GM12873 (cell line): ENCODE measurements around the gene ARMC9.

Experiments used
- CTCF ChIP-seq: IDR thresholded peaks from 2 replicates; pipeline ENCODE4 v1.5.1; 2012; ENCODE audit warnings: low read depth, mild to moderate bottlenecking, moderate library complexity, low read length, control low read depth; ENCODE audit not compliant: insufficient read depth; ENCODE audit errors: missing control alignments

Gene ARMC9

GRCh38 chr2:231412618-231412963 is 214.2 kb downstream of the ARMC9 start:
- no peak for TF ChIP-seq CTCF

GRCh38 chr2:231413456-231413855 is 215.0 kb downstream of the ARMC9 start:
- no peak for TF ChIP-seq CTCF

GRCh38 chr2:231413921-231414476 is 215.6 kb downstream of the ARMC9 start:
- no peak for TF ChIP-seq CTCF

GRCh38 chr2:231415029-231415428 is 216.6 kb downstream of the ARMC9 start:
- TF ChIP-seq CTCF, result no peak

- no peak for TF ChIP-seq CTCF
Observed at GRCh38 chr2:231418820-231419640, 220.6 kb downstream of the ARMC9 start.

- TF ChIP-seq CTCF, result no peak
Observed at GRCh38 chr2:231421051-231421580, 222.7 kb downstream of the ARMC9 start.

GRCh38 chr2:231422056-231422455 is 223.6 kb downstream of the ARMC9 start:
- TF ChIP-seq CTCF, result no peak
